WTC11 (cell line): ENCODE data around the gene COL25A1. TPM values are rescaled to one million over a fixed set of nuclear protein-coding genes. Genes with fewer than 3 reads are reported as not detected.

Experiments
- ATAC-seq: fragments of 200-7000 bp; cut with Tn5 transposase; 2 replicates; pipeline ENCODE4 v1.10.0; 2021; ENCODE audit warnings: mild to moderate bottlenecking, moderate library complexity
- CTCF ChIA-PET: fragments of 300-600 bp; sonication (Branson Sonifier 250); formaldehyde crosslinking; loops from one replicate; lab custom pipeline; 2021; ENCODE audit warnings: antibody characterized with exemption; lab: Charles Lee
- POLR2A ChIA-PET: fragments of 350-600 bp; sonication (Branson Sonifier 250); formaldehyde crosslinking; loops from one replicate; lab custom pipeline; 2021; ENCODE audit warnings: antibody characterized with exemption; lab: Charles Lee
- DNase-seq: peaks from one replicate; pipeline ENCODE4 v3.0.0; 2021; ENCODE audit warnings: low spot score
- H3K27ac Mint-ChIP-seq: 2 replicates; pipeline ENCODE4 v1.8.0; 2021; ENCODE audit warnings: mixed read lengths
- H3K27me3 Mint-ChIP-seq: 2 replicates; pipeline ENCODE4 v1.8.0; 2021; ENCODE audit warnings: low read depth, mild to moderate bottlenecking, moderate library complexity, mixed read lengths
- H3K36me3 Mint-ChIP-seq: 2 replicates; pipeline ENCODE4 v1.8.0; 2021; ENCODE audit warnings: mixed read lengths
- H3K4me1 Mint-ChIP-seq: 2 replicates; pipeline ENCODE4 v1.8.0; 2022; ENCODE audit warnings: mixed read lengths
- H3K4me3 Mint-ChIP-seq: 2 replicates; pipeline ENCODE4 v1.8.0; 2021; ENCODE audit warnings: mild to moderate bottlenecking, moderate library complexity, mixed read lengths
- H3K9me3 Mint-ChIP-seq: 2 replicates; pipeline ENCODE4 v1.8.0; 2021; ENCODE audit warnings: mixed read lengths
- ESRRA ChIP-seq: sonication (generic); formaldehyde crosslinking; IDR thresholded peaks from 2 replicates; pipeline ENCODE4 v1.8.1; 2022; ENCODE audit warnings: mild to moderate bottlenecking, missing genetic modification reagents, borderline replicate concordance
- GTF2I ChIP-seq: fragments of 250-450 bp; sonication (Bioruptor Pico); conservative IDR thresholded peaks from 2 replicates; pipeline ENCODE4 v1.4.0; 2021; ENCODE audit warnings: mild to moderate bottlenecking
- KAT7 ChIP-seq: sonication (generic); formaldehyde crosslinking; IDR thresholded peaks from 2 replicates; pipeline ENCODE4 v1.8.1; 2023; ENCODE audit warnings: missing genetic modification reagents, mild to moderate bottlenecking, borderline replicate concordance
- MYBL2 ChIP-seq: sonication (generic); formaldehyde crosslinking; IDR thresholded peaks from 2 replicates; pipeline ENCODE4 v1.8.1; 2023; ENCODE audit warnings: mild to moderate bottlenecking, moderate library complexity, missing genetic modification reagents
- NFYB ChIP-seq: sonication (generic); formaldehyde crosslinking; conservative IDR thresholded peaks from 2 replicates; pipeline ENCODE4 v1.8.0; 2022; ENCODE audit warnings: low read depth, missing genetic modification reagents
- RORB ChIP-seq: fragments of 250-450 bp; sonication (Bioruptor Pico); IDR thresholded peaks from 2 replicates; pipeline ENCODE4 v1.9.0; 2021; ENCODE audit warnings: mild to moderate bottlenecking
- SOX15 ChIP-seq: fragments of 250-450 bp; sonication (Bioruptor Pico); IDR thresholded peaks from 2 replicates; pipeline ENCODE4 v1.9.0; 2021; ENCODE audit warnings: mild to moderate bottlenecking
- TEAD1 ChIP-seq: sonication (generic); formaldehyde crosslinking; IDR thresholded peaks from 2 replicates; pipeline ENCODE4 v1.8.0; 2022; ENCODE audit warnings: mild to moderate bottlenecking, missing genetic modification reagents
- TP53 ChIP-seq: sonication (generic); formaldehyde crosslinking; IDR thresholded peaks from 2 replicates; pipeline ENCODE4 v1.8.1; 2023; ENCODE audit warnings: mild to moderate bottlenecking, missing genetic modification reagents
- ZNF138 ChIP-seq: sonication (generic); formaldehyde crosslinking; conservative IDR thresholded peaks from 2 replicates; pipeline ENCODE4 v1.8.1; 2022; ENCODE audit warnings: mild to moderate bottlenecking, moderate library complexity, missing genetic modification reagents
- ZNF263 ChIP-seq: sonication (generic); formaldehyde crosslinking; IDR thresholded peaks from 2 replicates; pipeline ENCODE4 v1.8.1; 2022; ENCODE audit warnings: low read depth, mild to moderate bottlenecking, moderate library complexity, missing genetic modification reagents
- total RNA-seq: library from RNA; stranded (reverse); gene quantifications from 3 replicates; pipeline ENCODE4 v1.2.3, GENCODE V29; 2021
- TF ChIP-seq, protein P1 (sequence below): fragments of 250-450 bp; sonication (Bioruptor Pico); IDR thresholded peaks from 2 replicates; pipeline ENCODE4 v2.1.2; 2022; ENCODE audit warnings: mild to moderate bottlenecking, moderate library complexity
- TF ChIP-seq, protein P2 (sequence below): fragments of 250-450 bp; sonication (Bioruptor Pico); conservative IDR thresholded peaks from 2 replicates; pipeline ENCODE4 v1.9.0; 2021; ENCODE audit warnings: mild to moderate bottlenecking
- TF ChIP-seq, protein P3 (sequence below): sonication (generic); formaldehyde crosslinking; IDR thresholded peaks from 2 replicates; pipeline ENCODE4 v1.8.1; 2023; ENCODE audit warnings: mild to moderate bottlenecking, moderate library complexity, missing genetic modification reagents
- TF ChIP-seq, protein P4 (sequence below): sonication (generic); formaldehyde crosslinking; IDR thresholded peaks from 2 replicates; pipeline ENCODE4 v1.8.1; 2022; ENCODE audit warnings: low read depth, missing genetic modification reagents, borderline replicate concordance
- TF ChIP-seq, protein P5 (sequence below): sonication (generic); formaldehyde crosslinking; IDR thresholded peaks from 2 replicates; pipeline ENCODE4 v1.8.0; 2022; ENCODE audit warnings: mild to moderate bottlenecking, missing genetic modification reagents
- TF ChIP-seq, protein P6 (sequence below): sonication (generic); formaldehyde crosslinking; IDR thresholded peaks from 2 replicates; pipeline ENCODE4 v1.8.0; 2023; ENCODE audit warnings: missing genetic modification reagents, mild to moderate bottlenecking, borderline replicate concordance
- TF ChIP-seq, protein P7 (sequence below): sonication (generic); formaldehyde crosslinking; IDR thresholded peaks from 2 replicates; pipeline ENCODE4 v1.8.0; 2023; ENCODE audit warnings: mild to moderate bottlenecking, missing genetic modification reagents

COL25A1 gene
- total RNA-seq, 1 experiment from 2014 or later = 6.6 TPM

DNA sequence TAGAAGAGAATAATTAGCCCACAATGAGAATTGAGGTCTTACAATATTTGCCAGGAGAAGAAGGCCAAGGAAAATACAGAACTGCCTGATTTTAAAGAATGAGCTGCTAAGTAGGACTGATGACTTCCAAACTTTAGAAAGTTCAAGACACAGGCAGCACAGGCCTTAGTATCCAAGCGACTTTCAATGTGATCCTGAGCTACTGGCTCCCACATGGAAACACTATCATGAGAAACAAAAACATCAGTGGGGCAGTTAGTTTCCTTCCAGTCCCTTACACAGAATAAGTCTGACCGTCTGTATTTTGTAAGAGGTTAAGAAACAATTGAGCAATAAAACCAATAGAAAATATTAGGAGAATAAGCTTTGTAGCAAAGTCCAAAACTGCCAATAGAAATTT lies 251.4 kb downstream of the COL25A1 start (continued):
- TF ChIP-seq, protein P1, sequence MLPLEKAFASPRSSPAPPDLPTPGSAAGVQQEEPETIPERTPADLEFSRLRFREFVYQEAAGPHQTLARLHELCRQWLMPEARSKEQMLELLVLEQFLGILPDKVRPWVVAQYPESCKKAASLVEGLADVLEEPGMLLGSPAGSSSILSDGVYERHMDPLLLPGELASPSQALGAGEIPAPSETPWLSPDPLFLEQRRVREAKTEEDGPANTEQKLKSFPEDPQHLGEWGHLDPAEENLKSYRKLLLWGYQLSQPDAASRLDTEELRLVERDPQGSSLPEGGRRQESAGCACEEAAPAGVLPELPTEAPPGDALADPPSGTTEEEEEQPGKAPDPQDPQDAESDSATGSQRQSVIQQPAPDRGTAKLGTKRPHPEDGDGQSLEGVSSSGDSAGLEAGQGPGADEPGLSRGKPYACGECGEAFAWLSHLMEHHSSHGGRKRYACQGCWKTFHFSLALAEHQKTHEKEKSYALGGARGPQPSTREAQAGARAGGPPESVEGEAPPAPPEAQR = no peak
- TF ChIP-seq TP53 (CRISPR knock-in tag) (no peak), NFYB (no peak)
- TF ChIP-seq, protein P2, sequence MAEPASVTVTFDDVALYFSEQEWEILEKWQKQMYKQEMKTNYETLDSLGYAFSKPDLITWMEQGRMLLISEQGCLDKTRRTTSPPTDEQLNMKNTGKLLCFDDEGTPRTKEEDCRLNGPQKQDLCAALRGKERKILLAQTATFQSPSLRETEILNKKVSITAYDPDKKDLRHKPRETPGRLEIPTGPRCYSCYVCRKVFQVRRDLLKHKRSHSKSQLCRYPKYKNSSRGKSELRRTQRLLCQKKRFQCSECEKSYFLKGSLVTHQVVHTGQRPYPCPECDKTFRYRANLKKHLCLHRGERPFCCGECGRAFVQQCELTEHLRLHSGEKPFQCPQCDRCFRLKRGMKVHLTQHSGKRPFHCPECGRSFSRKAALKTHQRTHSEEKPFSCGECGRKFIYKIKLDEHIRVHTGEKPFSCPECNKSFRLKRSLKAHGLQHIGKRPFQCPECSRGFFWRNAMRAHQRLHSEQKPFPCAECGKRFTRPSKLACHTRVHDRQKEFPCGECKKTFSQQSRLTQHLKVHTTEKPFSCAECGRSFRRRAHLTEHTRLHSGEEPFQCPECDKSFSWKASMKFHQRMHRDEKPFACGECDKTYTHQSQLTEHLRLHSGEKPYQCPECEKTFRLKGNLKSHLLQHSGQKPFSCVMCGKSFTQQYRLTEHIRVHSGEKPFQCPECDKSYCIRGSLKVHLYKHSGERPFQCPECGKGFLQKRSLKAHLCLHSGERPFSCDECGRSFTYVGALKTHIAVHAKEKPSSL = no peak

DNA sequence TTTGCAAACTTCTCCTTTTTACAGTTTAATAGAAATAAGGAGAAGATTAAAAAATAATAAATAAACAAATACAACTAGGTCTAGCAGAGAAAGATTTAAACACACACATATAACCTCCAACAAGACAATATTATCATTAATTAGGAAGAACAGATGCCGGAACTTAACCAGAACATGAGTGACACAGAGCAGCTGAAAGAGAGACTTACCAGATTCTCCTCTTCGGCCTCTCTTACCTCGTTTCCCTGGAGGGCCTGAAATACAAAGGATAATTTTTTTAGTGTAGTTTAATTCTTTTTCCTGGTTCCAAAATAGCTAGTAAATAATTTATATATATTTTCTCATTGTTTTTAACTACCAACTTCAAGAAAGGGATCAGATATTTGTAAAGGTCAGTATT lies 252.5 kb downstream of the COL25A1 start:
- no peak overlapping the region for H3K27ac Mint-ChIP-seq
- H3K9me3 Mint-ChIP-seq = no peaks in the 10 kb centered on the region
- TF ChIP-seq, protein P3, sequence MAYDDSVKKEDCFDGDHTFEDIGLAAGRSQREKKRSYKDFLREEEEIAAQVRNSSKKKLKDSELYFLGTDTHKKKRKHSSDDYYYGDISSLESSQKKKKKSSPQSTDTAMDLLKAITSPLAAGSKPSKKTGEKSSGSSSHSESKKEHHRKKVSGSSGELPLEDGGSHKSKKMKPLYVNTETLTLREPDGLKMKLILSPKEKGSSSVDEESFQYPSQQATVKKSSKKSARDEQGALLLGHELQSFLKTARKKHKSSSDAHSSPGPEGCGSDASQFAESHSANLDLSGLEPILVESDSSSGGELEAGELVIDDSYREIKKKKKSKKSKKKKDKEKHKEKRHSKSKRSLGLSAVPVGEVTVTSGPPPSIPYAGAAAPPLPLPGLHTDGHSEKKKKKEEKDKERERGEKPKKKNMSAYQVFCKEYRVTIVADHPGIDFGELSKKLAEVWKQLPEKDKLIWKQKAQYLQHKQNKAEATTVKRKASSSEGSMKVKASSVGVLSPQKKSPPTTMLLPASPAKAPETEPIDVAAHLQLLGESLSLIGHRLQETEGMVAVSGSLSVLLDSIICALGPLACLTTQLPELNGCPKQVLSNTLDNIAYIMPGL (CRISPR knock-in tag) = no peak
- no peak for TF ChIP-seq TEAD1 (CRISPR knock-in tag)
- TF ChIP-seq, protein P4, sequence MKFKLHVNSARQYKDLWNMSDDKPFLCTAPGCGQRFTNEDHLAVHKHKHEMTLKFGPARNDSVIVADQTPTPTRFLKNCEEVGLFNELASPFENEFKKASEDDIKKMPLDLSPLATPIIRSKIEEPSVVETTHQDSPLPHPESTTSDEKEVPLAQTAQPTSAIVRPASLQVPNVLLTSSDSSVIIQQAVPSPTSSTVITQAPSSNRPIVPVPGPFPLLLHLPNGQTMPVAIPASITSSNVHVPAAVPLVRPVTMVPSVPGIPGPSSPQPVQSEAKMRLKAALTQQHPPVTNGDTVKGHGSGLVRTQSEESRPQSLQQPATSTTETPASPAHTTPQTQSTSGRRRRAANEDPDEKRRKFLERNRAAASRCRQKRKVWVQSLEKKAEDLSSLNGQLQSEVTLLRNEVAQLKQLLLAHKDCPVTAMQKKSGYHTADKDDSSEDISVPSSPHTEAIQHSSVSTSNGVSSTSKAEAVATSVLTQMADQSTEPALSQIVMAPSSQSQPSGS (CRISPR knock-in tag) = no peak
- TF ChIP-seq, protein P5, sequence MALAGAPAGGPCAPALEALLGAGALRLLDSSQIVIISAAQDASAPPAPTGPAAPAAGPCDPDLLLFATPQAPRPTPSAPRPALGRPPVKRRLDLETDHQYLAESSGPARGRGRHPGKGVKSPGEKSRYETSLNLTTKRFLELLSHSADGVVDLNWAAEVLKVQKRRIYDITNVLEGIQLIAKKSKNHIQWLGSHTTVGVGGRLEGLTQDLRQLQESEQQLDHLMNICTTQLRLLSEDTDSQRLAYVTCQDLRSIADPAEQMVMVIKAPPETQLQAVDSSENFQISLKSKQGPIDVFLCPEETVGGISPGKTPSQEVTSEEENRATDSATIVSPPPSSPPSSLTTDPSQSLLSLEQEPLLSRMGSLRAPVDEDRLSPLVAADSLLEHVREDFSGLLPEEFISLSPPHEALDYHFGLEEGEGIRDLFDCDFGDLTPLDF (CRISPR knock-in tag) = no peak
- TF ChIP-seq MYBL2 = no peak
- no peak for TF ChIP-seq ESRRA (CRISPR knock-in tag)
- TF ChIP-seq SOX15 (CRISPR knock-in tag) = no peak
- TF ChIP-seq KAT7 = no peak
- TF ChIP-seq GTF2I = no peak
- no peak for TF ChIP-seq RORB (CRISPR knock-in tag)
- TF ChIP-seq ZNF263 (CRISPR knock-in tag) = no peak
- TF ChIP-seq, all 79 proteins: peak for 0
- ATAC-seq = no peak
- DNase-seq = no peak
- H3K4me1 Mint-ChIP-seq = no peaks in the 10 kb centered on the region; the same call in 1 of the 2 replicates
- ChIA-PET CTCF (no interaction called here), POLR2A (no interaction called here)
- H3K27me3 Mint-ChIP-seq = no peaks in the 10 kb centered on the region
- H3K36me3 Mint-ChIP-seq = no peaks in the 10 kb centered on the region
- no peak overlapping the region for H3K4me3 Mint-ChIP-seq

DNA sequence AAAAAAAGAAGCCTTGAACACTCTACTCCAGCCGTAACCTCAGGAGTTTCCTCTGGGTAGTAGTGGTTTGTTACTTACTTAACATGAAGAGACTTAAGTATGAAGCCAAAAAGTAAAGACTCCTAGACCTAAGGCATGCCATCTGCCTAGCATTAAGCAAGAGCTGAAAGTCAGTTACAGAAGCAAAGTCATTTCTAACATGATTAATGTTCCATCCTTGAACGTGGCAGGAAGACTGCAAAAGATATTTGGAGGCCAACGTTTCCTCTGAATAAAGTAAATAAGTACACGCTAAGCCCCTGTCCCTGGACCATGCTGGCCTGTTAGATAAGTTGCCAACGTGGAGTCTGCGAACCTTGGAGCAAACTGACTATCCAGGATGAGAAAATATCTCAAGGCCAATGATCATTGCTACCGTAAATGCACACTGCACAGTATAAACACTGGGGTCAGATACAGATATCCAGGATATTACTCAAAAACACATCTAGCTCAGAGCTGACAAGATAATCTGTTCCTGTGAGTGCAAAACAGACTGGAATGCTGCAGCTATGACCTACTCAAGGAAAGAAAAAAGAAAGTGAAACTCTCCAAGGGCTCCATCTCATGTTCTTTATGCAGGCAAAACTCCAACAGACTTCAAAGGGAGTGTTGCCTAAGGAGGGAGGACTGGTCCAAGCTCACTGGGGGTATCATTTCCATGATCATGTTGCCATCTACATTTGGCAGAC lies 255.8 kb downstream of the COL25A1 start:
- H3K9me3 Mint-ChIP-seq = no peaks in the 10 kb centered on the region
- CTCF ChIA-PET = no interaction called here
- DNase-seq (no peak), ATAC-seq (no peak)
- no peaks in the 10 kb centered on the region for H3K36me3 Mint-ChIP-seq
- H3K4me1 Mint-ChIP-seq = no peaks in the 10 kb centered on the region
- H3K4me3 Mint-ChIP-seq = no peak overlapping the region
- POLR2A ChIA-PET = interaction anchor here (0.6 kb wide), 1 partner anchor 88 kb away, joined by 5 read pairs; no protein-coding TSS in a partner anchor
- H3K27me3 Mint-ChIP-seq = no peaks in the 10 kb centered on the region
- no peak overlapping the region for H3K27ac Mint-ChIP-seq
- TF ChIP-seq, protein P6, sequence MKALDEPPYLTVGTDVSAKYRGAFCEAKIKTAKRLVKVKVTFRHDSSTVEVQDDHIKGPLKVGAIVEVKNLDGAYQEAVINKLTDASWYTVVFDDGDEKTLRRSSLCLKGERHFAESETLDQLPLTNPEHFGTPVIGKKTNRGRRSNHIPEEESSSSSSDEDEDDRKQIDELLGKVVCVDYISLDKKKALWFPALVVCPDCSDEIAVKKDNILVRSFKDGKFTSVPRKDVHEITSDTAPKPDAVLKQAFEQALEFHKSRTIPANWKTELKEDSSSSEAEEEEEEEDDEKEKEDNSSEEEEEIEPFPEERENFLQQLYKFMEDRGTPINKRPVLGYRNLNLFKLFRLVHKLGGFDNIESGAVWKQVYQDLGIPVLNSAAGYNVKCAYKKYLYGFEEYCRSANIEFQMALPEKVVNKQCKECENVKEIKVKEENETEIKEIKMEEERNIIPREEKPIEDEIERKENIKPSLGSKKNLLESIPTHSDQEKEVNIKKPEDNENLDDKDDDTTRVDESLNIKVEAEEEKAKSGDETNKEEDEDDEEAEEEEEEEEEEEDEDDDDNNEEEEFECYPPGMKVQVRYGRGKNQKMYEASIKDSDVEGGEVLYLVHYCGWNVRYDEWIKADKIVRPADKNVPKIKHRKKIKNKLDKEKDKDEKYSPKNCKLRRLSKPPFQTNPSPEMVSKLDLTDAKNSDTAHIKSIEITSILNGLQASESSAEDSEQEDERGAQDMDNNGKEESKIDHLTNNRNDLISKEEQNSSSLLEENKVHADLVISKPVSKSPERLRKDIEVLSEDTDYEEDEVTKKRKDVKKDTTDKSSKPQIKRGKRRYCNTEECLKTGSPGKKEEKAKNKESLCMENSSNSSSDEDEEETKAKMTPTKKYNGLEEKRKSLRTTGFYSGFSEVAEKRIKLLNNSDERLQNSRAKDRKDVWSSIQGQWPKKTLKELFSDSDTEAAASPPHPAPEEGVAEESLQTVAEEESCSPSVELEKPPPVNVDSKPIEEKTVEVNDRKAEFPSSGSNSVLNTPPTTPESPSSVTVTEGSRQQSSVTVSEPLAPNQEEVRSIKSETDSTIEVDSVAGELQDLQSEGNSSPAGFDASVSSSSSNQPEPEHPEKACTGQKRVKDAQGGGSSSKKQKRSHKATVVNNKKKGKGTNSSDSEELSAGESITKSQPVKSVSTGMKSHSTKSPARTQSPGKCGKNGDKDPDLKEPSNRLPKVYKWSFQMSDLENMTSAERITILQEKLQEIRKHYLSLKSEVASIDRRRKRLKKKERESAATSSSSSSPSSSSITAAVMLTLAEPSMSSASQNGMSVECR = no peak
- TF ChIP-seq, protein P7, sequence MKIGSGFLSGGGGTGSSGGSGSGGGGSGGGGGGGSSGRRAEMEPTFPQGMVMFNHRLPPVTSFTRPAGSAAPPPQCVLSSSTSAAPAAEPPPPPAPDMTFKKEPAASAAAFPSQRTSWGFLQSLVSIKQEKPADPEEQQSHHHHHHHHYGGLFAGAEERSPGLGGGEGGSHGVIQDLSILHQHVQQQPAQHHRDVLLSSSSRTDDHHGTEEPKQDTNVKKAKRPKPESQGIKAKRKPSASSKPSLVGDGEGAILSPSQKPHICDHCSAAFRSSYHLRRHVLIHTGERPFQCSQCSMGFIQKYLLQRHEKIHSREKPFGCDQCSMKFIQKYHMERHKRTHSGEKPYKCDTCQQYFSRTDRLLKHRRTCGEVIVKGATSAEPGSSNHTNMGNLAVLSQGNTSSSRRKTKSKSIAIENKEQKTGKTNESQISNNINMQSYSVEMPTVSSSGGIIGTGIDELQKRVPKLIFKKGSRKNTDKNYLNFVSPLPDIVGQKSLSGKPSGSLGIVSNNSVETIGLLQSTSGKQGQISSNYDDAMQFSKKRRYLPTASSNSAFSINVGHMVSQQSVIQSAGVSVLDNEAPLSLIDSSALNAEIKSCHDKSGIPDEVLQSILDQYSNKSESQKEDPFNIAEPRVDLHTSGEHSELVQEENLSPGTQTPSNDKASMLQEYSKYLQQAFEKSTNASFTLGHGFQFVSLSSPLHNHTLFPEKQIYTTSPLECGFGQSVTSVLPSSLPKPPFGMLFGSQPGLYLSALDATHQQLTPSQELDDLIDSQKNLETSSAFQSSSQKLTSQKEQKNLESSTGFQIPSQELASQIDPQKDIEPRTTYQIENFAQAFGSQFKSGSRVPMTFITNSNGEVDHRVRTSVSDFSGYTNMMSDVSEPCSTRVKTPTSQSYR (CRISPR knock-in tag) = no peak
- no peak for TF ChIP-seq ZNF138 (CRISPR knock-in tag)
- TF ChIP-seq SOX15 (CRISPR knock-in tag) = no peak
